Kasumi-1 (cell line): Measurements from ENCODE around the gene AZU1.
A peak's percentile ranks its signal among the peaks of the same experiment; 100 is the strongest.

Experiments used
- DNase-seq, 2 experiments: peaks; one replicate each; lab custom pipeline; 2025; lab: John Stamatoyannopoulos, UW

AZU1 gene

DNA sequence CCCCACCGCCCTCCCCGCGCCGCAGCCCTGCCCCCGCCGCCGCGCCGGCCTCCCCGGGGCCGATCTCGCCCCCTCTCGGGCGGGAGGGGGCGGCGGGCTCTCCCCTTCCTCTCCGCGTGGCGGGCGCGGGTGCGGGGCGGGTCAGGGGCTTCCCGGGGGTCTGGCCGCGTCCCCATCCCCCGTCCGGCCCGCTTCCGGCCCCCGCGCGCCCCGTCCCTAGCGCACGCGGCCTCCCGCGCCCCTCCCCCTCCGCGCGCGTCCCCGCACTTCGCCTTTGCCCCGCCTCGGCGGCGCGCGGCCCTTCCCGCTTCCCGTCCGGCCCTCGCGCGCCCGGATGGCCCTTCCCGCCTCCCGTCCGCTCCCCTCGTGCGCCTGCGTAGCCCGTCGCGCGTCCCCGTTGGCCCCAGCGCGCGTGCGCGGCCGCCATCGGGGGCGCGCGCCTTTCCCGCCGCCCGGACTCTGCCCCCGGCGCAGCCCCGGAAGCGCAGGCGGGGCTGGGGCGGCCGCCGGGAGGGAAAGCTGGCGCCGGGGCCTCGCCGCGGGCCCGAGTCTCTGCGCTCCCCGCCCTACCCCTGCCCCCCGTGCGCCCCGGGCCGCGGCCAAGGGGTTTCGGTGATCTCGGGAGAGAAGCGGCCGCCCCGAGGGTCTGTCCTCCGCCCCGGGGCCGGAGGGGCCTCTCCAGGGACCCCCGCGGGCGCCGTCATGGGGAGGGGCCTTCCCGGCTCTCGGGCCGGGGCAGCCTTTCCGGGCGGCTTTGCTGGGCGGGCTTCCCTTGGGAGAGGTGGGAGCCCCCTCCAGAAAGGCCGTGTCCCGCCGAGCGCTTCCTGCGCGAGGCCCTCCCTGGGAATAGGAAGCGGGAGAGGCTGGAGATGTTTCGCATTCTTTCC is 29.9 kb upstream of the AZU1 start:
- peak; percentile 68 to 72 for DNase-seq

DNA sequence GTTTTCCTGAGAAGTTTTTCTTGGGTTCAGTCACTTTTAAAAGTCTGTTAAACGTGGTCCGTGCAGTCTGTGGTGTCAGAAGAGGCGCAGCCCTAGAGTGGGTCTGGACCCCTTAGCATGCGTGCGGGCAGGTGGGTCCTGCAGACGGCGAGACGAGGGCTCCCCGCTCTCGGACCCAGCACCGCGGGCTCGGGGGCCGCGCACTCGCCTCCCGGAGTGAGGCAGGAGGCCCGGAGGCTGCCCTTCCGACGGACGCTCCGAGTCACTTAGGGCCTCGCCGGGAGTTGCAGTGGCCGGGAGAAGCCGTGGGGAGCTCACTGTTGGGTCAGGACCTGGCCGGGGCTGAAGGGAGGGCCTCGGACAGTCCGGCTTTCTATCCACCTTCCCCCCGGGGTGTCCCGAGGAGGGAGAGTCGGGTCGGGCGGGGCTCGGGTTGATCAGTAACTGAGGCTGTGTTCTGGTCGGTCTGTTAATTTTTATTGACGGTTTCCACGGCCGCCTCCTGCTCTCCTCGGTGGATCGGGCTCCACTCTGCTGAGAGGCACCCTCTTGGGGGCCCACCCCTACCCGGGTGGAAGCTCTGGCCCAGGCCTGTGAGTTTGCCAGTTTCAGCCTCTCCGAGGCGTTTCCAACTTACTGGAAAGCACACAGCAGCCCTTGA is 29.1 kb upstream of the AZU1 start:
- DNase-seq: no peak

DNA sequence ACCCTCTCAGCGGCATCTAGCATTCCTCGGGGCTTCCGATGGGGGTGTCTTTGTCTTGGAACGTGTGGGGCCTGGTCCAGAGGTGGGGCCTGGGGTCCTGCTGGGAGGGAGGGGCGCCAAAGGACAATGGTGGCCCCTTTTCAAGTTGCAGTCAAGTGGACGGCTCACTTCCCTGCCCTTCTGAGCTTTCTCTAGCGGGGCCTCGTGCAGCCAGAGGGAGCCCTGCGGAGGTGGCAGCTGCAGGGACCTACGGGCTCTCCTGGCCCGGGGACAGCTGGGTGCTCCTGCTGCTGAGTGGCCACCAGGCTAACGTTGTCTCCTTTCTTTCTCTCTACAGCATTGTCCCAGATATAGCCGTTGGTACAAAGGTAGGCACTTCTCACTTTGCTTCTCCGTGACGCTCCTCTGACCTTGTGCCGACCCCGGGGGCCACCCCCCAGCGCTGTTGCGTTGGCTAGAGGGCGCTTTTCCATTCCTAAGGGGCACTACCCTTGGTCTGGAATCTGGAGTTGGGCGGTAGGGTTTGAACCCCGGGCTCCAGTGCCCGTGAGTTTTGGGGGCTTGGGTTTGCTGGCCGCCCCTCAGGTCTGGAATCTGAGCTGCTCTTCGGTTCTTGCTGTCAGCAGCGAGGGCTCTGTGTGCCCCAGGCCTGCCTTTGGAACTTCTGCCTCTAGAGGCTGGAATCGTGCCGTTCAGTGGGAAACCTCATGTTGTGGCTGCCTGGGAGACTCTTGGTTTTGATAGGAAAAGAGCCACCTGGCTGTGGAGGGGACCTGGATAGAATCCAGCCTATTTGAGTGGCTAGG is 28.4 kb upstream of the AZU1 start:
- peak in 1 of 2 experiments; percentile 24 for DNase-seq

DNA sequence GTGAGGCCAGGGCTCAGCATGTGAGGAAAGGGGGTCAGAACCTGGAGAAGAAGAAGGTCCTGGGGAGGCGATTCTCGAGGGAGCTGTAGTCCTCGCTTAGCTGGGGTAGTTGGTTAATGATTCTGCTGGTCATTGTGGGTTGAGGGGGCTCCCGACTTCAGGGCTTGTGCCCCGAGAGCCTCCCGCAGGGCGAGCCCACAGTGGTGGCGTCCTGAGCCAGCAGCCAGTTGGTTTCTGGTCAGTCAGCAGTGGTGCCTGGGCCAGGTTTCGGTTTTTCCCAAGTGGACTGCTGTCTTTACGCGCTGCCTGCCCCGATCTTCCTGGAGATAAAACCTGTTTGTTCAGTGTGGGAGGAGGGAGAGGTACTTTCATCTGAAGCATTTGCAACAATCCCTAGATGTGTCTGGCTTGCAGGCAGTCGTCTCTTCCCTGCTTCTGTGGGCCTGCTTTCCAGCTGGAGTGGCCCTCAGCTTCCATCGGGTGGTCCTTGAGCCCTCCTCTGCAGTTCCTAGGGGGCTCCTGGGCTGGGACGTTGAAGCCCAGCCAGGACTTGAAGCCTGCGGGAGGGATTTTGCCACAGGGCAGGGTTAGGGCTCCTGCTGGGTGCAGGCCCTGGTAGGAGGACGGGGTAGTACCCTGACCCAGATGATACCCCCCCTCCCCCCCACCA is 27.1 kb upstream of the AZU1 start:
- no peak for DNase-seq

DNA sequence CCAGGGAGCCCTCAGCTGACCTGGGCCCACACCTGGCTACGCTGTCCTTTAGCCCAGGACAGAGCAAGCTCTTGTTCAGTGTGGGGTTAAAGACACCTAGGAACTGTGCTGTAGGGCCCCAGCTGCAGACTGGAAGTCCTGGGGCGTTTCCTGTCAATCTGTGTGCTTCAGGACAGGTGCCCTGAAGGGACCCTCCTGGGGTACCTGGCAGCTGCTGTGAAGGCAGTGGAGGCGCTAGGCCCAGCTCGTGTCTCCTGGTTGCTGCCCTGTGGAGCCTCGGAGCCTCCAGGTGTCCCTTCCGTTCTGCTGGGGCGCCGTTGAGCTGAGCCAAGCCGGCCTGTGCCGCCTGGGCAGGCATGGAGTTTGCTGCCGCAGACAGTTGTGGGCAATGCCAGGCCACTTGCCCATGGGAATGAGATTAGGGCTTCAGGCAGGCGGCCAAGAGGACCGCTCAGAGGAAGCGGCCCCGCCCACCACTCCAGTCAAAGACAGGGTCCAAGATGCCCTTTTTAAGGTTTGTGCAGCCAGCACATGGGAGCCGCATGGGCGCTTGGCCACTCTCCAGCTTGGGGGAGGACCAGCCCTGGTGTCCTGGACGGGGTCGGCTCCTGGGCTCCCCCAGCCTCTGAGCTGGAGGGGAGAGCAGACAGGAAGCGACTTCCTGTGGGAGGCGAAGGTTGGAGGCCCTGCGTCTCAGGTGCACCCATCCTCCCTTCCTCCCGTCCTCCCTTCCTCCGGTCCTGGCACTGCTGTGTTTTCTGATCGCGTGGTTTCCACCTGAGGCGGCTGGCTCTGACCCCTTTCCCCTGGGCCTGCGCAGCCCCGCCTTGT is 26.4 kb upstream of the AZU1 start:
- no peak for DNase-seq

DNA sequence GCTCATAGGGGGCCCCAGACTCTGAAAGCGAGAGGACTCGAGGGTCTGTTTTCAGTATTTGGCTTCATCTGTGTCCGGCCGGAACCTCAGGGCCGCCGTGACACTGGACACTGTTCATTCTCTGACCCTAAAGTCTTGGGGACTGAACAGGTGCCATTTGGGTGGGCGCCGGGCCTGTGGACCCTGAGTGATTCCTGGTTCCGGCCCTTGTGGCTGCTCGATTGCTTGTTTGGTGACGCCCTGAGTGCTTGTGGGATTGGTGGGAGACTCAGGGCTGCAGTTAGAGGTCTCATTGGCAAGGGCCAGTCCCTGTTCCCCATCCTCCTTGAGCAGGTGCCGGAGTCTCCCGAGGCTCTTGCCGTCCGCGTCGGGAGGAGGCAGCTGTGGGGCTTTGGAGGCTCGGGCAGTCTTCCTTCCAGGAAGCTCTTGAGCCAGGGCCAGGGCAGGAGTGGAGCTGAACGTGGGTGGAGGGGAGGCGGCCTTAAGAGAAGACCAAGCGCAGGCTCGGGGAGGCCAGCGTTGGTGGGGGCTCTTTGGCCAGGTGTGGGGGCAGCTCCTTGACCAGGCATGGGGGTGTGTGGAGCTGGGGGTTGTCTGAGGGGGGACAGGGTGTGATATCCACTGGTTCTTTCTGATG is 25.7 kb upstream of the AZU1 start:
- no peak for DNase-seq

DNA sequence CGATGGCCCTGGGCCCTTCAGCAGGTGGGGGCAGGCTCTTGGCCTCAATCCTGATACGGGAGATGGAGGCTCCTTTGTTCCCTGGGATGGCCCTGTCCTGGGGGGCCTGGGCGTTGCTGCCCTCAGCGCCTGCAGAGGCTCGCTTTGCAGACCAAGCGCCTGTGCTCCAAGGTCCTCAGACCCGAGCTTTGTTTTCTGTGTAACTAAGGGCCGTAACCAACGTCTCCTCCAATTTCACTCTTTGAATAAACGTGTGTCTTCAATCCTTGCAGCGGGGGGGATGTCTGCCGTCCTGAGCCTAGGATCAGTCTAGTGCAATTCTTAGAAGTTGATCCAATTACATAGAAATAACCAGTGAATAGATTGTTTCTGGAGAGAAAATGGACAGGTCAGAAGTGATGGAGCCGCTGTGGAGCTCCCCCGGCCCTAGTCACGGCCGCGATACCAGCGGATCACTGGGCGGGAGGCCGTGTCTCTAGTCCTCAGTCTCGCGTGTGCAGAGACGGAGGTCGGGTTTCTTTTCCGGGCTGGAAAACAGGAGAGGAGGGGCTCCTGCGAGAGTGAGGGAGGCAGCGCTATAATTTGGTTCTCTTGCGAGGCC is 25.0 kb upstream of the AZU1 start:
- DNase-seq: no peak

DNA sequence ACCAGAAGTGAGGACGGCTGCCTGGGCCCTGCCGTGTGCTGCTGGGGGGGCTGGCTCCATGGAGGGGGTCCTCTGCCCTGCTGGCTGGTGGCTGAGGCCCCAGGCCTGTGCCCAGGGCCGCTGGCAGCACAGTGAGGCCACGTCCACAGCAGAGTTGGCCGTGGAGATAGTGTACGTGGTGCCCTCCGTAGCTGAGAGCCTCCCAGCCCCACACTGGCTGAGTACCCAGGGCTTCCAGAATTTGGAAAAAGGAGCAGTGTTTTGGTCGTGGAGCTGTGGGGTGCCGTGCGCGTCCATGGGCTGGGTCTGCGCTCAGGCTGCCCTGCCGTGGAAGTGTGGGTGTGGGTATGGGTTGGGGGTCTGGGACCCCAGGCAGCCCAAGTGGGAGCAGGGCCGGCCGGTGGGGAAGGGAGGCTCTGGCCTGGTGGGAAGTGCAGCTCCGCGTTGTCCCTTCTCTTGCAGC is 24.5 kb upstream of the AZU1 start:
- DNase-seq: no peak

DNA sequence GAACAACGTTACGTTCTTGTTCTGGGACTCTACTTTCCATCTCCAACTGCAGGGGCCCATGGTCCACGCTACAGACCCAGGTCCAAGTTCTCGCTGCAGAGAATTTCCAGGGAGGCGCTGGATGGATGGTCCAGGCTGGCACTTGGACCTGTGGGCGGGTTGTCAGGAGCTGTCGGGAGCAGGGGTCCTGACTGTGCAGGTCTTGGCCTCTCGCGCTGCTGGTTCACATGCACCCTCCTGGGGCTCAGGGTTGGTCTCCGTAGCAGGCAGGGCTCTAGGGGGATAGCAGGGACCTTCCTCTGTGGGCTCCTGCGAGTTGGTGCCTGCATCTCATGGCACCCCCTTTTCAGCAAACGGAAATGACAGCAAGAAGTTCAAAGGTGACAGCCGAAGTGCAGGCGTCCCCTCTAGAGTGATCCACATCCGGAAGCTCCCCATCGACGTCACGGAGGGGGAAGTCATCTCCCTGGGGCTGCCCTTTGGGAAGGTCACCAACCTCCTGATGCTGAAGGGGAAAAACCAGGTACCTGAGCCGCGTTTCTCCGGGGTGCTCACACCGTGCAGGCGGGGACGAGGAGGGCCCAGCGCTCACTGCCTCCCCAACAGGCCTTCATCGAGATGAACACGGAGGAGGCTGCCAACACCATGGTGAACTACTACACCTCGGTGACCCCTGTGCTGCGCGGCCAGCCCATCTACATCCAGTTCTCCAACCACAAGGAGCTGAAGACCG is 23.8 kb upstream of the AZU1 start:
- DNase-seq: no peak

DNA sequence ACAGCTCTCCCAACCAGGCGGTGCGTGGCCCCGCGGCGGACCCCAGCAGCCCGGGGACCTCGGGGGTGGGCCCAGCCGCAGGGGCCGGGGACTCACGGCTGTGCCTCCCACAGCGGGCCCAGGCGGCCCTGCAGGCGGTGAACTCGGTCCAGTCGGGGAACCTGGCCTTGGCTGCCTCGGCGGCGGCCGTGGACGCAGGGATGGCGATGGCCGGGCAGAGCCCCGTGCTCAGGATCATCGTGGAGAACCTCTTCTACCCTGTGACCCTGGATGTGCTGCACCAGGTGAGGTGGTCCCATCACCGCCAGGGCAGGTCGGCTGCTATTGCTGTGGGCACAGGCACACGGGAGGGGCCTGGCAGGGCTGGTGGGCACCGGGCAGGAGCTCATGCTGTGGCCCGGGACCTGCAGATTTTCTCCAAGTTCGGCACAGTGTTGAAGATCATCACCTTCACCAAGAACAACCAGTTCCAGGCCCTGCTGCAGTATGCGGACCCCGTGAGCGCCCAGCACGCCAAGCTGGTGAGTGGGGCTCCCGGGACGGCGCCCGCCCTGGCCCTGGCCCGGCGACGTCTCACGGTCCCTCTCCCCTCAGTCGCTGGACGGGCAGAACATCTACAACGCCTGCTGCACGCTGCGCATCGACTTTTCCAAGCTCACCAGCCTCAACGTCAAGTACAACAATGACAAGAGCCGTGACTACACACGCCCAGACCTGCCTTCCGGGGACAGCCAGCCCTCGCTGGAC is 23.0 kb upstream of the AZU1 start:
- DNase-seq: no peak

DNA sequence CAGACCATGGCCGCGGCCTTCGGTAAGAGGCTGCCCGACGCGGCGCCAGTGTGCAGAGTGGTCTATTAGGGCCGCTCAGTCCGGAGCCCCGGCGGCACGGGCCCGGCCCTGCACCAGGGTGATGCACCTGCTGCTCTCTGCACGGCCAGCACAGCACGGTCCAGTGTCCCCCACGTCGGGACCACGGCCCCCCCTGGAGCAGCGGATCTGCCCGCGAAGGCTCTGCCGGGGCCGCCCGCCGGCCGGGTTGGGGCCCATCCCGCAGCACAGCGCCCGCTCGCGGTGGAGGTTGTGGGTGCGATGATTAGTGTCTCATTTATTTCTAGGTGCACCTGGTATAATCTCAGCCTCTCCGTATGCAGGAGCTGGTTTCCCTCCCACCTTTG is 22.5 kb upstream of the AZU1 start:
- no peak for DNase-seq

DNA sequence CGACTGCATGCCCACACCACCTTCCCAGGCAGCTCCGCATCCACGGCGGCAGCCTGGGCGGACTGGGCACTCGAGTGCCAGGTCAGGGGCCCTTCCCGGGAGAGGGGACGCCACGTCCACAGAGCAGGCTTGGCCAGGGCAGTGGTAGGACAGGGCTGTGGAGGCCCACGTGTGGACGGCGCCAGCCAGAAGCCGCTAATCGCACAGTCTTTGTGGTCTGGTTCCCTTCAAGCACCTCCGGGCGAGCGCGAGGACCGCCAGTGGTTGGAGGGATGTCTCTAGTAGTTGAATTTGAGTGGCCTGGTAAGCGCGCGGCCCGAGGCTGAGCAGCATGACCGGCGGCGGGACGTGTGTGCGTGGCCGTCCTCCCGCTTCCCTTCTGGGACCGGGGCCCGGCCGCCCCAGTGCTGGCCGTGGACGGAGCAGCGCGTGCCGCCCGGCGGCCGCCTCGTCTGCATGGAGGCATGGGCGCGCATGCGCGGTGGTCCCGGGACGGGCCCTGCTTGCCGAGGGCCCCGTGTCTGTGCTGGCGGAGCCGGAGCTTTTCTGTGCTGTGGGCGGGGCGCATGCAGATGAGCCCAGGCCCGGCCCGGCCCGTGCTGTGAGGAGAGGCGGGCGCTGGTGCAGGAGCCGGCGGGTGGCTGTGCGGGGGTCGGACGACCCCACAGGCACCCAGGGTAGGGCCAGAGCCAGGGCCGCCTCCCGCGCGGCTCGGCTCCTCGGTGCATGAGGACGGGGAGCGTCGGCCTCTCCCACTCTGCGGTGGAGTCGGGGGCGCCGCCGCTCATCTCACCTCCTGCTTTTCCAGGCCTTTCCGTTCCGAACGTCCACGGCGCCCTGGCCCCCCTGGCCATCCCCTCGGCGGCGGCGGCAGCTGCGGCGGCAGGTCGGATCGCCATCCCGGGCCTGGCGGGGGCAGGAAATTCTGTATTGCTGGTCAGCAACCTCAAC is 21.8 kb upstream of the AZU1 start:
- DNase-seq: no peak

DNA sequence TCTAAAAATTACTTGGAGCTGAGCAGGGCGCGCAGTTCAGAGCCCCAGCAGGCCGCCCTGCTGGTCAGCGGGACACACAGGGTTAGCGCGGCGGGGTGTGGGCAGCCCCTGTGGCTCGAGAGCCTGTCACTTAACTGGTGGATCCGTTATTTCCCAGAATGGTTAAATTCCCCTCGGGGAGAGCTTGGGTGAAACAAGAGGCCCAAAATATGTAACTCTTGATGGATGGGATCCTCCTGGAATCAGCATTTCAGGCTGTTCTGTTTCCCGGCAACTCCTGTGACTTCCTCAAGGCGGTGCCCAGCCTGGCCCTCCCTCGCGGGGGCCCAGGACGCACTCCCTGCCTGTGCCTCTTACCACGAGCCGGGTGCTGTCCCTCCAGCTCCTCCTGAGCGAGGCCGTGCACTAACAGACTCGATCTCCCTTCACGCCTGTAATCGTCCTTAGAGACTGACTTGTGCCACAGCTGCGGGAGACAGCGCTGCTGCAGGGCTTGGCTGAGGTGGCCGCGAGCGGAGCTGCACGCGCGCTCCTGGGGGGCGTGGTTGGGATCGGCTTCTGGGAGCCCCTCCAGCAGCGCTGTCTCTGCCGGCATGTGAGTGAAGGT is 20.7 kb upstream of the AZU1 start:
- no peak for DNase-seq

DNA sequence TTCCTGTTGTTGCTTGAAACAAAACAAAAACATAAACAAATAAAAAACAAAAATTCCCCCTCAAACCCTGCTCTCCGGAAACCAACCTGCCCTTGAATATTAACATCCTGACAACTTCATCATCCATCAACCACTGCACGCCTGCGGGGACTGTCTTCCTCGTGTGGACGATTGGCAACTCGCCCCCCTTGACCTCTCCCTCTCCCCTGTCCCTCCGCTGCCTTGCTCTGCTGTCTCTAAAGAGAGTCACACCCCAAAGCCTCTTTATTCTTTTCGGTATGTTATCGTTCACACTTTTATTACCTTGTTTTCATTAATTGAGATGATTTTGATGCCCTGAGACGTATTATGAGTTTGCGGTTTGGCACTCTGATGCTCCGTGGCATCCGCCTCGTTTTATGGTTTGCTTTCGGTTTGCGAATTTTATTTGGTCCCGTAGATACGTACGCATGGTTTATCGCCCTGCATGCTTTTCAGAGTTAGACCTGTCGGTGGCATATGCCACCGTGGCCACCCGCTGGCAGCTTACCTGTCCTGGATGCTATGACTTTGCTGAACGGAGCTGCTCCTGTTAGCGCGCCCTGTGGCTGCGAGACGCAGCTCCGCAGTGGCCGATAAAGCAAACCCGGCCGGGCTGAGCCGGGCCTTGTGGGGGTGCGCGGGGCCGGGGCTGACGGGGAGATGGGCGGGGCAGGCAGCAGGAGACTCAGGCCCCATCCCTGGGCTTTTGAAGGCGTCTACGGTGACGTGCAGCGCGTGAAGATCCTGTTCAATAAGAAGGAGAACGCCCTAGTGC is 19.8 kb upstream of the AZU1 start:
- no peak for DNase-seq

DNA sequence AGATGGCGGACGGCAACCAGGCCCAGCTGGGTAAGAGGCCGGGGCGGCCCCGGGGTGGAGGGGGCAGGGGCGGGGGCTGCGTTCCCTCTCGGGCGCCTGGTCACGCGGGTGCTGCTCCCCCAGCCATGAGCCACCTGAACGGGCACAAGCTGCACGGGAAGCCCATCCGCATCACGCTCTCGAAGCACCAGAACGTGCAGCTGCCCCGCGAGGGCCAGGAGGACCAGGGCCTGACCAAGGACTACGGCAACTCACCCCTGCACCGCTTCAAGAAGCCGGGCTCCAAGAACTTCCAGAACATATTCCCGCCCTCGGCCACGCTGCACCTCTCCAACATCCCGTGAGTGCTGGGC is 19.2 kb upstream of the AZU1 start:
- DNase-seq: no peak

DNA sequence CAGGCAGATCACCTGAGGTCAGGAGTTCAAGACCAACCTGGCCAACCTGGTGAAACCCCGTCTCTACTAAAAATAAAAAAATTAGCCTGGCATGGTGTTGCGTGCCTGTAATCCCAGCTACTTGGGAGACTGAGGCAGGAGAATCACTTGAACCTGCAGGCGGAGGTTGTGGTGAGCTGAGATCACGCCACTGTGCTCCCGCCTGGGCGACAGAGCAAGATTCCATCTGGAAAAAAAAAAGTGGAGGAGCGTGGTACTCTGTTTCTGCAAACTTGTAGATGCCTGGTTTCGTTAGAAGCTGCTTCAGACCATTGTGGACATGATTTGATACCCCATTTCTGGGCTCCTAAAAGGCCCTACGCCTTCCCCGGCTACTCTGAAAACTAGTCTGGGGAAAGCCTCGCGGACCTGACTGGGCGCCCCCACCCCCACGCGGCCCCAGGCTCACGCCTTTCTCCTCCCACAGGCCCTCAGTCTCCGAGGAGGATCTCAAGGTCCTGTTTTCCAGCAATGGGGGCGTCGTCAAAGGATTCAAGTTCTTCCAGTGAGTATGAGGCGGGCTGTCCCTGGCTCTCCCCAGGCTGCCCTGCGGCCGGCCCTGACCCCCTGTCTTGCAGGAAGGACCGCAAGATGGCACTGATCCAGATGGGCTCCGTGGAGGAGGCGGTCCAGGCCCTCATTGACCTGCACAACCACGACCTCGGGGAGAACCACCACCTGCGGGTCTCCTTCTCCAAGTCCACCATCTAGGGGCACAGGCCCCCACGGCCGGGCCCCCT is 17.4 kb upstream of the AZU1 start:
- no peak for DNase-seq
